ENCODE measurements around the gene PNN. TPM values are rescaled to one million over a fixed set of nuclear protein-coding genes. Genes with fewer than 3 reads are reported as not detected.
"Not testable (repeated sequence)": the region's sequence is repeated elsewhere in the genome, so short reads cannot be mapped to it uniquely, and the experiment has no call there.

Gene PNN
- total RNA-seq: 38.4 TPM
- 35.7 TPM for polyA plus RNA-seq

DNA sequence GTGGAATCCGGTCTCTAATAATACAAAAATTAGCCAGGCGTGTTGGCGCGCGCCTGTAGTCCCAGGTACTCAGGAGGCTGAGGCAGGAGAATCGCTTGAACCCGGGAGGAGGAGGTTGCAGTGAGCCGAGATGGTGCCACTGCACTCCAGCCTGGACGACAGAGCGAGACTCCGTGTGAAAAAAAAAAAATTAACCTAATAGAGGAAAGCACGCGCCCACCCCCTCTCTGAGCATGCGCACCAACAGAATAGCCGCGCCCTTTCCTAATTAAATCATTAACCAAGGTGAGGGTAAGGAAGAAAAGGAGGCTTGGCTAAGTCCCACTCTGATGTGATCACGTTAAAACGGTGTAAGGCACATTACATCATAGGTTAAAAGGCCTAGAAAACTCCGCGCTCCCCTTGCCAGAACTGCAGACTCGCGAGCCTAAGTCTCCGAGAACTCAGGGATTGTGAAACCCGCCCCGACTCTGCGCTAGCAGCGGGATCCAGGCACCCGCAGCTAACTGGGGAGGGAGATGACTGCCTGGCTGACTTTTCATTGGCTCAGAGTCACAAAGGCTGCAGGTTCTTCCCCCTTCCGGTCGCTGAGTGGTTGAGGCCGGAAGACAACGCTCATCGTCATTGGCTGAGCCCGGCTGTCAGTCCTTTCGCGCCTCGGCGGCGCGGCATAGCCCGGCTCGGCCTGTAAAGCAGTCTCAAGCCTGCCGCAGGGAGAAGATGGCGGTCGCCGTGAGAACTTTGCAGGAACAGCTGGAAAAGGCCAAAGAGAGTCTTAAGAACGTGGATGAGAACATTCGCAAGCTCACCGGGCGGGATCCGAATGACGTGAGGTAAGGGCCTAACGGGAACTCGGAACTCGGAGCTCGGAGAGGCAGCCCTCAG is at the start of gene PNN:
TSS of gene PNN (plus strand) at position 695 of the 885 bp plus-strand sequence. CDS start at position 721, 26 bp downstream.
- H3K36me3 ChIP-seq (ENCODE audit: insufficient read depth): no peaks in the 10 kb centered on the region
- peak; percentile 99 for DNase-seq (ENCODE audit: extremely low spot score)
- peak within 1 kb of the TSS; percentile 96 for H3K4me3 ChIP-seq (ENCODE audit: low read depth, low read length)
- WGBS: 4% methylated on average over 56 of the region's 56 CpGs
- H3K4me1 ChIP-seq (ENCODE audit: insufficient read depth): no peaks in the 10 kb centered on the region
- H3K27ac ChIP-seq (ENCODE audit: low read depth): peak within 1 kb of the TSS; percentile 93

DNA sequence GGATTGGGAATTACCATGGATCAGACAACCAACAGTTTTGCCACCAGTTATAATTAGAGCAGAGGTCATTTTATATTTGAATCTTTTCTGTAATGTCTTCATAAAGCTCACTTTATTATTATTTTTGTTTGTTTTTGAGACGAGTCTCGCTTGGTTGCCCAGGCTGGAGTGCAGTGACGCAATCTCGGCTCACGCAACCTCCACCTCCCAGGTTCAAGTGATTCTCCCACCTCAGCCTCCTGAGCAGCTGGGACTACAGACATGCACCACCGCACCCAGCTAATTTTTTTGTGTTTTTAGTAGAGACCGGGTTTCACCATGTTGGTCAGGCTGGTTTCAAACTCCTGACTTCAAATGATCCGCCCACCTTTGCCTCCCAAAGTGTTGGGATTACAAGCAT is 37.2 kb upstream of the PNN start:
- 88% methylated on average over 8 of the region's 8 CpGs for WGBS
- DNase-seq (ENCODE audit: extremely low spot score); H3K4me3 ChIP-seq (ENCODE audit: low read depth, low read length); H3K36me3 ChIP-seq (ENCODE audit: insufficient read depth); H3K4me1 ChIP-seq (ENCODE audit: insufficient read depth): not testable (repeated sequence)
- peak overlapping the region; percentile 38 for H3K27ac ChIP-seq (ENCODE audit: low read depth)

DNA sequence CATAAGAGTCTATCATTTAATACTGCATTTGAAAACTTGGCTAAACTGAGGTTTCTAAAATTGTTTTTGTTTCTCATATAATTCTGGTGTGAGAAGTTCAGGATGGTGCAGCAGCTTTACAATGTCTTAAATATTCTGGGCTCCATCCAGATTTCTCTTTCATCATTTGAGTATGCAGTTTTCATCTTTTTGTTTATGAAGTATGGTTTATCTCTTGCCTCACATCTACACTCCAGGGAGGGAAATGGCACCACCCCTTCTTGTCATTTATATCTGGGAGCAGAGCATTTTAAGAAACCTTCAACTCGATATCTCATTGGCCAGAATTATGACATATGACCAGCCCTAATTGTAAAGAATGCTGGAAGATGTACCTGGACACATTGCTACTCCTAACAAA is 36.6 kb upstream of the PNN start:
- WGBS: 36% methylated on average over 1 of the region's 1 CpG
- Histone ChIP-seq H3K4me3 (ENCODE audit: low read depth, low read length) (no peak overlapping the region), H3K36me3 (ENCODE audit: insufficient read depth) (no peaks in the 10 kb centered on the region), H3K4me1 (ENCODE audit: insufficient read depth) (no peaks in the 10 kb centered on the region), H3K27ac (ENCODE audit: low read depth) (no peak overlapping the region)
- no peak for DNase-seq (ENCODE audit: extremely low spot score)

DNA sequence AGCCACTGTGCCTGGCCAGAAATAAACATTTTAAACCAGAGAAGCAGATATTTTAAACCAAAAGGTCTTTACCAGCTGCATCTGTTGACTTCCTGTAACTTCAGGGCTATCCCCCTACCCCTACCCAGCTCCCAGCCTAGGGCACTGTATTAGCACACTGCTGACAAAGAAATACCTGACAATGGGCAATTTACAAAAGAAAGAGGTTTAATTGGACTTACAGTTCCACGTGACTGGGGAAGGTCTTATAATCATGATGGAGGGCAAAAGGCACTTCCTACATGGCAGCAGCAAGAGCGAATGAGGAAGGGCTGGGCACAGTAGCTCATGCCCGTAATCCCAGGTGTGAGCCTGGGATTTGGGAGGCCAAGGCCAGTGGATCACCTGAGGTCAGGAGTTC is 34.9 kb upstream of the PNN start:
- no peak for DNase-seq (ENCODE audit: extremely low spot score)
- H3K4me1 ChIP-seq (ENCODE audit: insufficient read depth): no peaks in the 10 kb centered on the region
- H3K27ac ChIP-seq (ENCODE audit: low read depth): no peak overlapping the region
- H3K4me3 ChIP-seq (ENCODE audit: low read depth, low read length): no peak overlapping the region
- 92% methylated on average over 3 of the region's 3 CpGs for WGBS
- no peaks in the 10 kb centered on the region for H3K36me3 ChIP-seq (ENCODE audit: insufficient read depth)

DNA sequence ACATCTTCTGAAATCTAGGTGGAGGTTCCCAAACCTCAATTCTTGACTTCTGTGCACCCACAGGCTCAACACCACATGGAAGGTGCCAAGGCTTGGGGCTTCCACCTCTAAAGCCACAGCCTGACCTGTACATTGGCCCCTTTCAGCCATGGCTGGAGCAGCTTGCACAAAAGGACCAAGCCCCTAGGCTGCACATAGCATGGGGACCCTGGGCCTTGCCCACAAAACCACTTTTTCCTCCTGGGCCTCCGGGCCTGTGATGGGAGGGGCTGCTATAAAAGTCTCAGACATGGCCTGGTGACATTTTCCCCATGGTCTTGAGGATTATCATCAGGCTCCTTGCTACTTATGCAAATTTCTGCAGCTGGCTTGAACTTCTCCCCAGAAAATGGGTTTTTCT is 33.4 kb upstream of the PNN start:
- H3K4me1 ChIP-seq (ENCODE audit: insufficient read depth); DNase-seq (ENCODE audit: extremely low spot score); H3K27ac ChIP-seq (ENCODE audit: low read depth); H3K4me3 ChIP-seq (ENCODE audit: low read depth, low read length); H3K36me3 ChIP-seq (ENCODE audit: insufficient read depth): not testable (repeated sequence)
- WGBS: 100% methylated on average over 1 of the region's 1 CpG

DNA sequence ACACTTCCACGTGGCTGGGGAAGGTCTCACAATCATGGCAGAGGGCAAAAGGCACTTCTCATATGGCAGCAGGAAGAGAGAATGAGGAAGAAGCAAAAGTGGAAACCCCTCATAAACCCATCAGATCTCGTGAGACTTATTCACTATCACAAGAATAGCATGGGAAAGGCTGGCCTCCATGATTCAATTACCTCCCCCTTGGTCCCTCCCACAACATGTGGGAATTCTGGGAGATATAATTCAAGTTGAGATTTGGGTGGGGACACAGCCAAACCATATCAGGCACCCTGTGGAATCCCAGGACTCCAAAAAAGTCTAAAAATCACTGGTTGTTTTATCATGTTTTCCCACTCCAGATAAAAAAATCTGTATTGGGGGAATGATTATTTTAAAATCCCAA is 31.8 kb upstream of the PNN start:
- DNase-seq (ENCODE audit: extremely low spot score); H3K27ac ChIP-seq (ENCODE audit: low read depth); H3K4me1 ChIP-seq (ENCODE audit: insufficient read depth); H3K4me3 ChIP-seq (ENCODE audit: low read depth, low read length); H3K36me3 ChIP-seq (ENCODE audit: insufficient read depth): not testable (repeated sequence)
- WGBS: 73% methylated on average over 2 of the region's 2 CpGs

DNA sequence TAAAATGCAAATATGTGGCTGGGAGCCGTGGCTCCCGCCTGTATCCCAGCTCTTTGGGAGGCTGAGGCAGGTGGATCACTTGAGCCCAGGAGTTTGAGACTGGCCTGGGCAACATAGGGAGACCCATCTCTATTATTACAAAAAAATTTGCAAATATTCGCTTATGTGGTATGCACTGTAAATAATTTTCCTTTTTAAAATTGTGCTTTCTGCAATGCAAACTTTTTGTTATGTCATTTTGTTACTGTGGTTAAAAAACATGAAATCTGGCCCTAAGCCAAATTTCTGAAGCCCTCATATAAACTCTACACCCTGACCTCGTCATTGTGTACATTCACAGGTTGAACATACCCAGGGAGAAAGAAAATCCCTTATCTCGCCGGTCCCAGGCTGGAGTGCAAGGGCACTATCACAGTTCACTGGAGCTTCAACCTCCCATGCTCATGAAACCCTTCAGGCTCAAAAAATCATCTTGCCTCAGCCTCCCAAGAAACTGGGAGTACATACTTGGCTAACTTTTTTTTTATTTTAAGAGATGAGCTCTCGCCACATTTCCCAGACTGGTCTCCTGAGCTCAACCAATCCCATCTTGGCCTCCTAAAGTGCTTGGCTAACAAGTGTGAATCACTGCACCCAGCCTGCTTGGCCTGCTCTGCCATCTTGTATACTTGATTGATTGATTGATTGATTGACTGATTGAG is 29.6 kb upstream of the PNN start:
- no peak for DNase-seq (ENCODE audit: extremely low spot score)
- H3K4me3 ChIP-seq (ENCODE audit: low read depth, low read length): no peak overlapping the region
- no peaks in the 10 kb centered on the region for H3K4me1 ChIP-seq (ENCODE audit: insufficient read depth)
- no peaks in the 10 kb centered on the region for H3K36me3 ChIP-seq (ENCODE audit: insufficient read depth)
- H3K27ac ChIP-seq (ENCODE audit: low read depth): no peak overlapping the region
- WGBS: 67% methylated on average over 7 of the region's 7 CpGs

DNA sequence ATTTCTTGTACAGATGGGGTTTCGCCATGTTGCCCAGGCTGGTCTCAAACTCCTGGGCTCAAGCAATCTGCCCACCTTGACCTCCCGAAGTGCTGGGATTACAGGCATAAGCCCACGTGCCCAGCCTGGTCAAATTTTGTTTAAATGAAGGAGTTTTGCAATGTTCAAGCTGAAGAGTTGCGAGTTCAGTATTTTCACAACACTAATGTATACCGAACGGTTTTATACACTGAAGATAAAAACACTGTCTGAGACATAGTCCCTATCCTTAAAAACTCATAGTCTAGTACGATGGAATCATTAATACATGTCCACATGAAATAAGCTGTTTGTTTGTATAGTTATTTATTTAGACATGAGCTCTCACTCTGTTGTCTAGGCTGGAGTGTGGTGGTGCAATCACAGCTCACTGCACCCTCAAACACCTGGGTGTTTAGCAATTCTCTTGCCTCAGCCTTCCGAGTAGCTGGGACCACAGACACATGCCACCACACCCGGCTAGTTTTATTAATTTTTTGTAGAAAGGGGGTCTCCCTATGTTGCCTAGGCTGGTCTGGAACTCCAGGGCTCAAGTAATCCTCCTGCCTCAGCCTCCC is 20.4 kb upstream of the PNN start:
- Histone ChIP-seq H3K4me1 (ENCODE audit: insufficient read depth) (no peaks in the 10 kb centered on the region), H3K4me3 (ENCODE audit: low read depth, low read length) (no peak overlapping the region), H3K36me3 (ENCODE audit: insufficient read depth) (peaks cover 3% of the 10 kb centered on the region), H3K27ac (ENCODE audit: low read depth) (no peak overlapping the region)
- DNase-seq (ENCODE audit: extremely low spot score): no peak
- 91% methylated on average over 9 of the region's 9 CpGs for WGBS

DNA sequence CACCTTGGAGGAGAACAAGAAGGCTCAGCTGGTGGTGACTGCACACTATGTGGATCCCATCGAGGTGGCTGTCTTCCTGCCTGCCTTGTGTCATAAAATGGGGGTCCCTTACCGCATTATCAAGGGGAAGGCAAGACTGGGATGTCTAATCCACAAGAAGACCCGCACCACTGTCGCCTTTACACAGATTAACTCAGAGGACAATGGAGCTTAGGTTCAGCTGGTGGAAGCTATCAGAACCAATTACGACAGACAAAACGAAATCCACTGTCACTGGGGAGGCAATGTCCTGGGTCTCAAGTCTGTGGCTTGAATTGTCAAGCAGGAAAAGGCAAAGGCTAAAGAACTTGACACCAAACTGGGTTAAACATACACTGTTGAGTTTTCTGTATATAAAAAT is 17.6 kb upstream of the PNN start:
- no peak overlapping the region for H3K4me3 ChIP-seq (ENCODE audit: low read depth, low read length)
- peaks cover 5% of the 10 kb centered on the region for H3K36me3 ChIP-seq (ENCODE audit: insufficient read depth)
- DNase-seq (ENCODE audit: extremely low spot score): no peak
- 95% methylated on average over 6 of the region's 6 CpGs for WGBS
- H3K27ac ChIP-seq (ENCODE audit: low read depth): no peak overlapping the region
- no peaks in the 10 kb centered on the region for H3K4me1 ChIP-seq (ENCODE audit: insufficient read depth)

DNA sequence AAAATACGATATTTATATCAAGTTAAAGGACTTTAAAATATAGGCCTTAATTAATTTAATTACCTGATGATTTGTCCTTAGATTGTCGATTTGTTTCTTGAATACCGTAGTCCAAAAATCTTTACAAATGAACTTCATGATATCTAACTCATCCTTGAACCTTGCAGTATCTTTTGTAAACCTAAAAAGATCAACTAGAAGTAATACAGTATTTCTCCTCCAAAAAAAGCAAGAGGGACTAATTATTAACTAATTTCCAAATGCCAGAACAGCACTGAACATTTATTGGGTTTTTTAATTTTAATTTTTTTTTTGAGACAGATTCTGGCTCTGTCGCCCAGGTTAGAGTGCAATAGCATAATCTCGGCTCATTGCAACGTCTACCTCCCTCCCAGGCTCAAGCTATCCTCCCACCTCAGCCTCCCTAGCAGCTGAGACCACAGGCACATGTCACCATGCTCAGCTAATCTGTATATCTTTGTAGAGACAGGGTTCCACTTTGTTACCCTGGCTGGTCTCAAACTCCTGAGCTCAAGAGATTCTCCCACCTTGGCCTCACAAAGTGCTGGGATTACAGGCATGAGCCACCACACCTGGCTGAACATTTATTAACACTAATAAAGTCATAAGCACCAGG is 16.7 kb upstream of the PNN start:
- no peak for DNase-seq (ENCODE audit: extremely low spot score)
- Histone ChIP-seq H3K36me3 (ENCODE audit: insufficient read depth) (peaks cover 5% of the 10 kb centered on the region), H3K27ac (ENCODE audit: low read depth) (no peak overlapping the region), H3K4me3 (ENCODE audit: low read depth, low read length) (no peak overlapping the region), H3K4me1 (ENCODE audit: insufficient read depth) (no peaks in the 10 kb centered on the region)
- 87% methylated on average over 6 of the region's 6 CpGs for WGBS

DNA sequence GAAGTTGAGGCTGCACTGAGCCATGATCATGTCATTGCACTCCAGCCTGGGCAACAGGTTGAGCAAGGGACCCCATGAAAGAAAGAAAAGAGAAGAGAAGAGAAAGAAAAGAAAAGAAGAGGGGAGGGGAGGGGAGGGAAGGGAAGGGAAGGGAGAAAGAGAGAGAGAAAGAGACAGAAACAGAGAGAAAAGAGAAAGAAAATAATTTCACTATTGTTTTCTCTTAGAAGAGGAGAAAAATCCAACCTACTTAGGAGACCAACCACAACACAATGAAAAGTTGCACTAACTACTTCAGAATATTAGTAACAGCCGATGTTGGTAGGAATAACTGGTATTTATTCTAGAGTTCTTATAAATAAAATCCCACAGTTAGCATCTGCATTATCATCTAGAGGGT is 14.6 kb upstream of the PNN start:
- no peak for DNase-seq (ENCODE audit: extremely low spot score)
- Histone ChIP-seq H3K36me3 (ENCODE audit: insufficient read depth) (peaks cover 5% of the 10 kb centered on the region), H3K4me3 (ENCODE audit: low read depth, low read length) (no peak overlapping the region), H3K4me1 (ENCODE audit: insufficient read depth) (no peaks in the 10 kb centered on the region), H3K27ac (ENCODE audit: low read depth) (no peak overlapping the region)
- 94% methylated on average over 1 of the region's 1 CpG for WGBS

DNA sequence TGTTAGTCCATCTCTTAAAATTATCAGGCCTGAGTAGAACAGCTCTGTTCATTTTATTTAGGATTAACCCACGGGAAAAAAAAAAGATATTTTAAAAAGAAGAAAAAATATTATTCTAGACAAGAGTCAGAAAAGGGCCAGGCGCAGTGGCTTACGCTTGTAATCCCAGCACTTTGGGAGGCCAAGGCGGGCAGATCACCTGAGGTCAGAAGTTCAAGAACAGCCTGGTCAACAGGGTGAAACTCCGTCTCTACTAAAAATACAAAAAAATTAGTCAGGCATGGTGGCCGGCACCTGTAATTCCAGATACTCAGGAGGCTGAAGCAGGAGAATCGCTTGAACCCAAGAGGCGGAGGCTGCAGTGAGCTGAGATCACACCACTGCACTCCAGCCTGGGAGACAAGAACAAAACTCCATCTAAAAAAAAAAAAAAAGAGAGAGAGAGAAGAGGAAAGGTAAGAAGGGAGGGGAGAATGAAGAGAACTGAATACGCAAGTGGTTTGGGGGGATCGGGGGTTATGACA is 7.2 kb upstream of the PNN start:
- not testable (repeated sequence) for H3K4me1 ChIP-seq (ENCODE audit: insufficient read depth); H3K36me3 ChIP-seq (ENCODE audit: insufficient read depth); DNase-seq (ENCODE audit: extremely low spot score); H3K4me3 ChIP-seq (ENCODE audit: low read depth, low read length); H3K27ac ChIP-seq (ENCODE audit: low read depth)
- WGBS: 89% methylated on average over 10 of the region's 10 CpGs

DNA sequence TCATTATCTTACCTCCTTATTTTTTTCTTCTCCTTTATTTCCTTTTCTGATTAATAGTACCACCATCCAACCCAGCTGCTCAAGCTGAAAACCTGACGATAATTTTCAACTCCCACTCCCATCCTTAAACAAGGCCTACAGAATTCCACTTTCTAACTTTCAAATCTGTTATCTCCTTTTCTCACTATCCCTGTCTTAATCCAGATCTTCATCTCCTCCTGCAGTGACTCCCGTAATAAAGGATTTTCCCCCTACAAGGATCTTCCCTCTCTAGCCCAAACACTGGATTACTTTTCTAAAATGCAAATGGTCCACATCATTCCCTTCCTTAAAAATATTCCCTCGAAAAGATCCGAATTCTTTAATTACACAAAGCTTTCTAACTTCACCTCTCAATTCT is 6.5 kb upstream of the PNN start:
- 67% methylated on average over 4 of the region's 4 CpGs for WGBS
- H3K4me3 ChIP-seq (ENCODE audit: low read depth, low read length): peak overlapping the region; percentile 90
- H3K27ac ChIP-seq (ENCODE audit: low read depth): no peak overlapping the region
- H3K4me1 ChIP-seq (ENCODE audit: insufficient read depth): peaks cover 2% of the 10 kb centered on the region
- H3K36me3 ChIP-seq (ENCODE audit: insufficient read depth): no peaks in the 10 kb centered on the region
- DNase-seq (ENCODE audit: extremely low spot score): no peak

All from urinary bladder (tissue), 4 donors.